Measurements from ENCODE around the gene SIX5.

The SIX5 gene

GRCh38 chr19:45768984-45769782 lies at the start of gene SIX5:
SIX5 (minus strand) TSS chr19:45769252; CDS start chr19:45768844, 408 bp downstream.
- DNase-seq, result peak; percentile 98 to 99
- TF ChIP-seq GATA1 (IDR thresholded peaks at IDR 0.05; ENCODE audit: low read depth, low read length) (no peak), POLR2A (IDR thresholded peaks at IDR 0.05; ENCODE audit: low read length) (peak; percentile 42)

GRCh38 chr19:45817725-45818301 lies 48.8 kb upstream of the SIX5 start:
- DNase-seq, result no peak

GRCh38 chr19:45817010-45817724 lies 48.1 kb upstream of the SIX5 start:
- DNase-seq, result peak; percentile 95 to 97
- no peak for TF ChIP-seq POLR2A (IDR thresholded peaks at IDR 0.05; ENCODE audit: low read length)
- TF ChIP-seq GATA1 (IDR thresholded peaks at IDR 0.05; ENCODE audit: low read depth, low read length), result no peak

More at GRCh38 chr19:45817725-45818301, 48.8 kb upstream of the SIX5 start:
- TF ChIP-seq POLR2A (IDR thresholded peaks at IDR 0.05; ENCODE audit: low read length) (no peak), GATA1 (IDR thresholded peaks at IDR 0.05; ENCODE audit: low read depth, low read length) (no peak)

DNA sequence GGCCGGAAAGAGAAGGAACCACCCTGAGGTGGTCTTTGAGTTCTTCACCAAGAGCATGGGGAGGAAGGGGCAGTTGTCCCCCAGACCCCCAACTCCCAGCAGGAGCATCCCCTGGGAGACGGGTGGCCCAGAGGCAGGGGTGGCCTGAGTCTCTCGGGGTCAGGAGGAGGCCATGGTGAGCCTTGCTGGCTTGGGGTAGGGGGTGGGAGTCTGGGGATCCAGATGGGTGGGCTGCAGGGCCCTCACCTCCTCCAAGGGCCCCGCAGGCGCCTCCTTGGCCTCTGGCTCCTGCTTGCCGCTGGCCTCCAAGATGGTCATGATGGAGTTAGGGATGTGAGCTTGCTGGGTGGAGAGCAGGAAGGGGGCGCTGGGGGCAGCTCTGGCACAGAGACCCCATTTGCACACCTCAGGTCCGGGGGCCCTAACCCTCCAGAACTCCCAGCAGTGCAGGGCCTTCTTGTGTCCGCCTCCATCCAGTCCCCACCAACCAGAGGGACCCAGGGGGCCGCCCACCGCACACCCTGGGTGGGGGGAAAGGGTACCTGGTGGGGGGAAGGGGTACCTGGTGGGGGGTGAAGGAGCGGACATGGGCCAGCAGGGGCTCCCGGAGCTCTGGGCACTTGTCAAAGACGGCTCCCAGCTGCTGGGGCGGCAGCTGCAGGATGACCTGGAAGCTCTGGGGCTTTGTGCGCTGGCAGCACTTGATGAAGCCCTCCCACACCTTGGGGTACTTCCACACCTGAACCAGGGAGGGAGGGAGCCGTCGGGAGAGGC lies 47.4 kb upstream of the SIX5 start:
- no peak for TF ChIP-seq POLR2A (IDR thresholded peaks at IDR 0.05; ENCODE audit: low read length)
- no peak for TF ChIP-seq GATA1 (IDR thresholded peaks at IDR 0.05; ENCODE audit: low read depth, low read length)
- DNase-seq, result no peak

DNA sequence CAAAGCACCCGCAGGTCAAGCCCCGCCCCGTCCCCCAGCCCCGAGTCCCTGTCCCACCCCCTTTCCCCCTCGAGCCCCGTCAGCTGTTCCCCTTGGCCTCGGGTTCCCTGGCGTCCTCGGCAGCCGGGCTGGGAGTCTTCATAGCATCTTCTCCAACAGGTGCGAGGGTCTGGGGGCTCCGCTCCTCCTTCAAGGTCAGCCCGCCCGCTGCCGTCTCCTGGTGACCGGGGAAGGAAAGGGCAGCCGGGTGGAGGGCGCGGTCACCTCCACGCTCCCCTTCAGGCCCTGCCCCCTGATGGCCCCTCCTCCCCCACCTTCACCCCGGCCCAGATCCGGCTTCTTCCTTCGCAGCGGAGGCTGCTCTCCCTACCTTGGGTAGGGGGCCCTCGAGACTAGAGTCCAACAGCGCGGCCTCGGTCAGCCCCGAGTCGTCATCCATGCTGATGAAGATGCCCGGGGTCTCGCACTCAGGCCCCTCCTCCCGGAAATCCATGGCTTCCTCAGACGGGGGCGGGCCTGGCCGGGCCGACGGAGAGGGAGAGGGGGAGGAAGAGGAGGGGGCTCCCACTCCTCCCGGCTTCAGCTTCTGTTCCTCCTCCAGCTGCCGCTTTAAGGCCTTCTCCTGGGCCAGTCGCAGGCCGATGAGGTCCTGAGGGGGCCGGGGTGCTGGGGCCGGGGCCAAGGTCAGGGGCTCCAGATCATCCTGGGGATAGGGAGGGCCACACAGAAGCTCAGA lies 46.6 kb upstream of the SIX5 start:
- DNase-seq, result no peak
- TF ChIP-seq POLR2A (IDR thresholded peaks at IDR 0.05; ENCODE audit: low read length) (no peak), GATA1 (IDR thresholded peaks at IDR 0.05; ENCODE audit: low read depth, low read length) (no peak)

DNA sequence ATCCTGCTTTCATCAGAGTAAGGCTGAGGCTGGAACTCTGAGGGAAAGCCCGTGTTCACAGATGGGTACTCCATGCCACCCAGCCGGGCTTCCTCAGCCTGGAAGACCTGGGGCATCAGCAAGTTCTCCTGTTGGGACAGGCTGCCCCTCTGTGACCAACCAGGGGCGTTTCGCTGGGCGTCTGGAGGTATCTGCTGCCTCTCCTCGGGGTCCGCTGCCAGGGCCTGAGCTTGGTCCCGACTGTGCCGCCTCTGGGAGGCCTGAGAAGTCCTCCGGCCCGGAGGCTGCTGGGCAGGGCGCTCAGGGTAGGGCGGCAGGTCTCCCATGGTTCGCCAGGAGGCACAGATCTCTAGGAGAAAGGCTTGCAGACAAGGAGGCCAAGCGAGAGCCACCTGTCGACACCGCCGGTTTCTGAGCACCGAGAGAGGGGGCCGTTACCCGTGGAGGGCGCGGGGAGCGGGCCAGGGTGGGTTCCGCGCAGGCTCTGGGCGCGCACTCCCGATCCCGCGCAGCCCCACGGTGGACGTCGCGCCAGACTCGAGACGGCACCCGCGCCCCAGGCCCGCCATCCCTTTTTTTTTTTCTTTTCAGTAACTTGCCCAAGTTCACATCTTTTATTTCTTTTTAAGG lies 45.9 kb upstream of the SIX5 start, which contains the start of gene RSPH6A:
Gene RSPH6A, minus strand, starts transcription at position 458 of the 630 bp plus-strand sequence. Its CDS starts 132 bp downstream, at position 326.
- no peak for TF ChIP-seq GATA1 (IDR thresholded peaks at IDR 0.05; ENCODE audit: low read depth, low read length)
- no peak for TF ChIP-seq POLR2A (IDR thresholded peaks at IDR 0.05; ENCODE audit: low read length)
- DNase-seq, result no peak

DNA sequence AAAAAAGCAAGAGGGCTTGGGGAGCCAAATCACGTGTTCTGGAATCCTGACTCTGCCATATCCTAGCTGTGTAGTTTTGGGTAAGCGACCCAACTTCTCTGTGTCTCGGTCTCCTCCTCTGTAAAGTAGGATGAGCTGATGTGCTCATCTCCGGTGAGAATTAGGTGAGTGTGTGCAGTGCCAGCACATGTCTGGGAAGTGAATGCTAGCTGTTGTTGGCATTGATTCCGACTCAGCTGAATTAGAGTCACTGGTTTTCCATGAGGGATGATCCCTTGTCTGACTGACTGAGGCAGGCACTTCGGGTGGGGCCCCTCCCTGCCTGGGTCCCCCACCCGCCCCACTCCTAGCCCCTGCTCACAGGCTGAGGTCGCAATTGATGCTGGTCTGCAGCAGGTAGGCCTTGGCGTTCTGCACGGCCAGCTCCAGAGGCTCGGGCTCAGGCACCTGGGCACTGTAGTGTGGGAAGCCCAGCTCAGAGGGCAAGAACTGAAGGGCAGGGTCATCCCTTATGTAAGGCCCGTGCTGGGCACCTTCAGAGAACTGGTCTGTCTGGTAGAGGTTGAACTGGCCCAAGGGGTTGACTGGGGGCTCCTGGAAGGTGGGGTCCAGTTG lies 45.2 kb upstream of the SIX5 start:
- TF ChIP-seq GATA1 (IDR thresholded peaks at IDR 0.05; ENCODE audit: low read depth, low read length) (no peak), POLR2A (IDR thresholded peaks at IDR 0.05; ENCODE audit: low read length) (no peak)
- no peak for DNase-seq

GRCh38 chr19:45812297-45812696 lies 43.2 kb upstream of the SIX5 start:
- no peak for TF ChIP-seq GATA1 (IDR thresholded peaks at IDR 0.05; ENCODE audit: low read depth, low read length)
- TF ChIP-seq POLR2A (IDR thresholded peaks at IDR 0.05; ENCODE audit: low read length), result no peak
- DNase-seq, result no peak

GRCh38 chr19:45809643-45810159 lies 40.6 kb upstream of the SIX5 start:
- no peak for TF ChIP-seq GATA1 (IDR thresholded peaks at IDR 0.05; ENCODE audit: low read depth, low read length)
- TF ChIP-seq POLR2A (IDR thresholded peaks at IDR 0.05; ENCODE audit: low read length), result no peak
- DNase-seq, result peak; percentile 40 to 64

GRCh38 chr19:45805719-45806118 lies 36.7 kb upstream of the SIX5 start:
- TF ChIP-seq GATA1 (IDR thresholded peaks at IDR 0.05; ENCODE audit: low read depth, low read length) (no peak), POLR2A (IDR thresholded peaks at IDR 0.05; ENCODE audit: low read length) (no peak)
- DNase-seq, result no peak

- TF ChIP-seq GATA1 (IDR thresholded peaks at IDR 0.05; ENCODE audit: low read depth, low read length) (no peak), POLR2A (IDR thresholded peaks at IDR 0.05; ENCODE audit: low read length) (no peak)
Measured at GRCh38 chr19:45804959-45805230, 35.8 kb upstream of the SIX5 start.

More at GRCh38 chr19:45804959-45805230, 35.8 kb upstream of the SIX5 start:
- DNase-seq, result no peak

All from erythroblast (primary cell).